Prostate gland (tissue), 2 donors: ENCODE data around the gene KLHDC9.

Source experiments
- CTCF ChIP-seq, 4 experiments: fragments of 200-600 bp in 2 of 4; fragments of 450-650 bp in 2 of 4; sonication (generic) in 2 of 4; IDR thresholded peaks; 1 replicate in 3 of 4; 2 replicates in 1 of 4; pipeline ENCODE4 v1.5.1; 2016 to 2019; ENCODE audit warnings: antibody characterized with exemption in 4 of 4, mild to moderate bottlenecking in 2 of 4, moderate library complexity in 2 of 4
- POLR2A ChIP-seq: fragments of 450-650 bp; IDR thresholded peaks from one replicate; pipeline ENCODE4 v1.6.1; 2016; ENCODE audit warnings: antibody characterized with exemption, mild to moderate bottlenecking
- POLR2AphosphoS5 ChIP-seq: sonication (generic); formaldehyde crosslinking; IDR thresholded peaks from one replicate; pipeline ENCODE4 v1.6.1; 2017; ENCODE audit warnings: antibody characterized with exemption

GRCh38 chr1:161094481-161094880 lies 3.7 kb upstream of the KLHDC9 start:
- TF ChIP-seq CTCF (IDR thresholded peaks at IDR 0.05) (no peak), POLR2A (no peak), POLR2AphosphoS5 (no peak)
